GM13976 (cell line): ENCODE data around the gene MYL10.

Experiments used
- DNase-seq: peaks from one replicate; pipeline ENCODE4 v3.0.0; 2012; ENCODE audit warnings: low spot score
- CTCF ChIP-seq: IDR thresholded peaks from 2 replicates; pipeline ENCODE4 v1.5.1; 2012; ENCODE audit warnings: borderline replicate concordance, mild to moderate bottlenecking; ENCODE audit not compliant: insufficient read depth; ENCODE audit errors: extremely low read depth, missing control alignments, control extremely low read depth
- in situ Hi-C: fragments of 300-500 bp; cut with MboI; formaldehyde crosslinking; loops from one replicate; pipeline ENCODE4 v1.12.0; 2022; ENCODE audit warnings: low sequenced_read_pairs, mixed read lengths, inconsistent platforms; ENCODE audit not compliant: unreplicated experiment

The MYL10 gene

GRCh38 chr7:101667399-101667798 lies 38.3 kb upstream of the MYL10 start:
- TF ChIP-seq CTCF: no peak
- in situ Hi-C loops: no loop called here
- DNase-seq: no peak

- no peak for TF ChIP-seq CTCF
- in situ Hi-C loops: no loop called here
- DNase-seq: no peak
Observed at GRCh38 chr7:101666741-101667140, 37.6 kb upstream of the MYL10 start.

- TF ChIP-seq CTCF: no peak
- in situ Hi-C loops: no loop called here
- DNase-seq: no peak
Observed at GRCh38 chr7:101666293-101666692, 37.2 kb upstream of the MYL10 start.

GRCh38 chr7:101664893-101665471 lies 35.9 kb upstream of the MYL10 start:
- TF ChIP-seq CTCF: no peak

GRCh38 chr7:101664436-101664835 lies 35.3 kb upstream of the MYL10 start:
- in situ Hi-C loops: no loop called here
- TF ChIP-seq CTCF: no peak
- DNase-seq: no peak

More at GRCh38 chr7:101664893-101665471, 35.9 kb upstream of the MYL10 start:
- no peak for DNase-seq
- in situ Hi-C loops: no loop called here

- no peak for DNase-seq
- in situ Hi-C loops: no loop called here
- no peak for TF ChIP-seq CTCF
Observed at GRCh38 chr7:101663747-101664146, 34.7 kb upstream of the MYL10 start.
